Body of pancreas (tissue), 4 donors: ENCODE measurements around the gene PRMT5. TPM values are rescaled to one million over a fixed set of nuclear protein-coding genes. Genes with fewer than 3 reads are reported as not detected.
A peak's percentile ranks its signal among the peaks of the same experiment; 100 is the strongest.
"Not testable (repeated sequence)": the region's sequence is repeated elsewhere in the genome, so short reads cannot be mapped to it uniquely, and the experiment has no call there.

Experiments
- ATAC-seq: fragments of 150-250 bp; one replicate; pipeline ENCODE4 v1.9.1; 2016
- DNase-seq, 4 donors: peaks; one replicate each; pipeline ENCODE4 v3.0.0-alpha.2; 2019
- H3K27ac ChIP-seq, 4 donors: fragments of 200-600 bp; sonication (generic); 1 replicate in 3 of 4; 2 replicates in 1 of 4; pipeline versions ENCODE4 v1.5.1 to v1.6.1; 2016 to 2019; ENCODE audit warnings: mild to moderate bottlenecking in 1 of 4, mixed read lengths in 1 of 4, moderate library complexity in 1 of 4
- H3K27me3 ChIP-seq, 2 donors: fragments of 200-600 bp; sonication (generic); one replicate each; pipeline ENCODE4 v1.6.0; 2016; ENCODE audit warnings: mild to moderate bottlenecking in 1 of 2
- H3K36me3 ChIP-seq, 2 donors: fragments of 200-600 bp; sonication (generic); replicated peaks in 1 of 2; 2 replicates each; pipeline ENCODE4 v1.5.1; 2016; ENCODE audit warnings: low read depth in 2 of 2; ENCODE audit not compliant: insufficient read depth in 1 of 2
- H3K4me1 ChIP-seq: fragments of 200-600 bp; sonication (generic); one replicate; pipeline ENCODE4 v1.6.0; 2016
- H3K4me3 ChIP-seq, 2 donors: fragments of 200-600 bp; sonication (generic); 1 replicate in 1 of 2; 2 replicates in 1 of 2; pipeline ENCODE4 v1.5.1; 2016 to 2019
- H3K9me3 ChIP-seq, 3 donors: fragments of 200-600 bp; sonication (generic); 1 replicate in 2 of 3; 2 replicates in 1 of 3; pipeline ENCODE4 v1.5.1; 2016
- POLR2A ChIP-seq, 3 donors: fragments of 450-650 bp; IDR thresholded peaks; one replicate each; pipeline ENCODE4 v1.6.1; 2016; ENCODE audit warnings: antibody characterized with exemption in 3 of 3, mild to moderate bottlenecking in 2 of 3
- WGBS, 2 donors: methylation state at CpG; one replicate each; pipeline ENCODE4 v1.1.5; 2017; 5-methylcytosine and 5-hydroxymethylcytosine counted together
- intact Hi-C: fragments of 100-400 bp; cut with DNase I; formaldehyde crosslinking; loops from one replicate; pipeline ENCODE4 v1.15.1; 2023
- total RNA-seq, 2 donors: library from RNA; depleted of rRNA; stranded (reverse); fragments of >200 nt; gene quantifications; one replicate each; pipeline ENCODE4 v1.1.0, GENCODE V29; 2016
- TF ChIP-seq, protein P1 (sequence below), 7 experiments: fragments of 450-650 bp in 4 of 7; fragments of 200-600 bp in 3 of 7; sonication (generic) in 3 of 7; IDR thresholded peaks; one replicate each; pipeline ENCODE4 v1.5.1; 2016 to 2019; ENCODE audit warnings: antibody characterized with exemption in 7 of 7

Gene PRMT5
- total RNA-seq, 2 donors from 2014 or later = 36.1 to 40.2 TPM

GRCh38 chr14:22971152-22971551 lies 42.0 kb upstream of the PRMT5 start:
- H3K4me3 ChIP-seq = no peak overlapping the region
- TF ChIP-seq POLR2A (IDR thresholded peaks at IDR 0.05) = no peak
- TF ChIP-seq, protein P1, sequence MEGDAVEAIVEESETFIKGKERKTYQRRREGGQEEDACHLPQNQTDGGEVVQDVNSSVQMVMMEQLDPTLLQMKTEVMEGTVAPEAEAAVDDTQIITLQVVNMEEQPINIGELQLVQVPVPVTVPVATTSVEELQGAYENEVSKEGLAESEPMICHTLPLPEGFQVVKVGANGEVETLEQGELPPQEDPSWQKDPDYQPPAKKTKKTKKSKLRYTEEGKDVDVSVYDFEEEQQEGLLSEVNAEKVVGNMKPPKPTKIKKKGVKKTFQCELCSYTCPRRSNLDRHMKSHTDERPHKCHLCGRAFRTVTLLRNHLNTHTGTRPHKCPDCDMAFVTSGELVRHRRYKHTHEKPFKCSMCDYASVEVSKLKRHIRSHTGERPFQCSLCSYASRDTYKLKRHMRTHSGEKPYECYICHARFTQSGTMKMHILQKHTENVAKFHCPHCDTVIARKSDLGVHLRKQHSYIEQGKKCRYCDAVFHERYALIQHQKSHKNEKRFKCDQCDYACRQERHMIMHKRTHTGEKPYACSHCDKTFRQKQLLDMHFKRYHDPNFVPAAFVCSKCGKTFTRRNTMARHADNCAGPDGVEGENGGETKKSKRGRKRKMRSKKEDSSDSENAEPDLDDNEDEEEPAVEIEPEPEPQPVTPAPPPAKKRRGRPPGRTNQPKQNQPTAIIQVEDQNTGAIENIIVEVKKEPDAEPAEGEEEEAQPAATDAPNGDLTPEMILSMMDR (IDR thresholded peaks at IDR 0.05) = no peak
- DNase-seq (no peak), ATAC-seq (no peak)
- 93 to 97% methylated on average over 1 of the region's 1 CpG for WGBS, 2 donors
- H3K27me3 ChIP-seq = no peaks in the 10 kb centered on the region
- H3K9me3 ChIP-seq = no peaks in the 10 kb centered on the region
- intact Hi-C loops = no loop called here
- peaks cover 10% of the 10 kb centered on the region for H3K4me1 ChIP-seq
- H3K36me3 ChIP-seq = no peaks in the 10 kb centered on the region
- no peak overlapping the region for H3K27ac ChIP-seq

DNA sequence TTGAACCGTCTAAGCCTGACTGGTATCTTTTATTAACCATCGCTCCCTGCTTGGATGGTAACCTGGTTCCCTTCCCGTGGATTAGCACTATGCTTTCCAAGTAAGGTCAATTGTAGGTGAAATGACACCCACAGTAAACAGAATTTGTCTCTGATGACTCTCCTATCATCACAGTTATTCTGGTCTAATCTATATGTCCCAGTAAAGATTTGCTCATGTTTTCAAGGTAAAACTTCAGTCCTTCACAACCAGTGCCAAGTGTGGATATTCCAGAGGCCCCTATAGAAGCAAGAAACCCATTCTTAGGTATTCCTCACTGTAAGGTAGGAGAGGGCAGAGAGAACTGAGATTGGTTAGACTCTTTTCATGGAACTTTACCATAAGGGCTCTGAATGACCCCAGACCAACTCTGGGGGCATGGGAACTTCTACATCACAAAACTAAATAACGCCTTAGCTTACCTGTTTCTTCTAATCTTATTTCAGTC lies 37.6 kb upstream of the PRMT5 start:
- 45 to 49% methylated on average over 4 of the region's 4 CpGs for WGBS, 2 donors
- ATAC-seq = no peak
- Histone ChIP-seq H3K4me1 (no peaks in the 10 kb centered on the region), H3K36me3 (no peaks in the 10 kb centered on the region), H3K27me3 (no peaks in the 10 kb centered on the region), H3K27ac (no peak overlapping the region), H3K9me3 (no peaks in the 10 kb centered on the region), H3K4me3 (no peak overlapping the region)
- DNase-seq = no peak
- intact Hi-C loops = no loop called here
- TF ChIP-seq, protein P1 (IDR thresholded peaks at IDR 0.05) = no peak
- TF ChIP-seq POLR2A (IDR thresholded peaks at IDR 0.05) = no peak

DNA sequence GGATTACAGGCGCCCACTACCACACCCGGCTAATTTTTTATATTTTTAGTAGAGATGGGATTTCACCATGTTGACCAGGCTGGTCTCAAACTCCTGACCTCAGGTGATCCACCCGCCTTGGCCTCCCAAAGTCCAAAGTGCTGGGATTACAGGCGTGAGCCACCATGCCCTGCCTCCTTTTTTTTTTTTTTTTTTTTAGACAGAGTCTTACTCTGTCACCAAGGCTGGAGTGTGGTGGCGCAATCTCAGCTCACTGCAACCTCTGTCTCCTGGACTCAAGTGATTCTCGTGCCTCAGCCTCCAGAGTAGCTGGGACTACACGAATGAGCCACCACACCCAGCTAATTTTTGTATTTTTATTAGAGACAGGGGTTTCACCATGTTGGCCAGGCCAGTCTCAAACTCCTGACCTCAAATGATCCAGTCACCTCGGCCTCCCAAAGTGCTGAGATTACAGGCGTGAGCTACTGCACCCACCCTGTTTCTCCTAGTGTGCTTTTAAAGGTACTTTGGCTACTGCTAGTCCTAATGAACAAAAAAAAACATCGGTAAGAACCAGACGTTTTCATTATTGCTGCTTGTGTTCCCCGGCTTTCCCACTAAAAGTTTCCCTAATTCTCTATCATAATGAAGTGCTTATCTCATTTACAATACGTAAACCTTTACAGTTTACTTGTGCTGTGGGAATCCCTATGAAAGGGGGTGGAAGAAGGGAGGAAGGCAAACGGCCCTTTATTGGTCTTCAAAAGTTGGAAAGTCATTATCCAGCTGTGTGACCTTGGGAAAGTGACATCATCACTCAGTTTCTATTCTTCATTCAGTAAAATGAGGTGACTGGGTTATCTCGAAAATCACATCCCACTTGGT lies 37.0 kb upstream of the PRMT5 start:
- H3K9me3 ChIP-seq, ATAC-seq, H3K36me3 ChIP-seq, H3K4me1 ChIP-seq, H3K27ac ChIP-seq, H3K4me3 ChIP-seq, intact Hi-C loops, DNase-seq, H3K27me3 ChIP-seq: not testable (repeated sequence)
- WGBS, 2 donors = 57 to 62% methylated on average over 15 of the region's 15 CpGs

DNA sequence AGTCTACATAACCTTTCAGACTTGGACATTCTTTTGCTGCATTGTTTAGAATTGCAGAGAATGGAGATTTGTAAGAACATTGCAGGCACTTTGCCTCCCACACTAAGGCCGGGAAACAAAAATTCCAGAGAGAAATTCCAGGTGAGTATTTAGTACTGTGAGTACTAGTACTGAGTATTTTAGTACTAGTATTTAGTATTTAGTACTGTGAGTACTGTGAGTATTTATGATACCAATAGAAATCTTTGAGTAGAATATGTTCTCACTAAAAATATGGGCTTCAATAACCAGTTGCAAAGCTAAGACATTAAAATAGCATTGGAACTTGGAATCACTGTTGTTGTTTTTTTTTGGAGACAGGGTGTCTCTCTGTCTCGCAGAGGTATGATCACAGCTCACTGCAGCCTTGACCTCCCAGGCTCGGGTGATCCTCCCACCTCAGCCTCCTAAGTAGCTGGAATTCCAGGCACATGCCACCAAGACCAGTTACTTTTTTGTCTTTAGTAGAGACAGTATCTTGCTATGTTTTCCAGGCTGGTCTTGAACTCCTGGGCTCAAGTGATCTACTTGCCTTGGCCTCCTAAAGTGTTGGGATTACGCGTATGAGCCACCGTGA lies 33.0 kb upstream of the PRMT5 start:
- ATAC-seq (no peak), DNase-seq (no peak)
- Histone ChIP-seq H3K4me3 (no peak overlapping the region), H3K9me3 (no peaks in the 10 kb centered on the region), H3K27ac (no peak overlapping the region), H3K36me3 (no peaks in the 10 kb centered on the region), H3K4me1 (peaks cover 5% of the 10 kb centered on the region), H3K27me3 (no peaks in the 10 kb centered on the region)
- intact Hi-C loops = no loop called here
- WGBS, 2 donors = 85 to 91% methylated on average over 6 of the region's 6 CpGs
- TF ChIP-seq, protein P1 (IDR thresholded peaks at IDR 0.05) = no peak
- TF ChIP-seq POLR2A (IDR thresholded peaks at IDR 0.05) = no peak

GRCh38 chr14:22955702-22956569 lies 26.8 kb upstream of the PRMT5 start:
- TF ChIP-seq POLR2A (IDR thresholded peaks at IDR 0.05) = no peak
- TF ChIP-seq, protein P1 (IDR thresholded peaks at IDR 0.05) = no peak
- ATAC-seq (no peak), DNase-seq (no peak)
- no peaks in the 10 kb centered on the region for H3K27me3 ChIP-seq
- 6 to 13% methylated on average over 19 of the region's 19 CpGs for WGBS, 2 donors
- intact Hi-C loops = no loop called here
- H3K9me3 ChIP-seq = no peaks in the 10 kb centered on the region
- H3K36me3 ChIP-seq = no peaks in the 10 kb centered on the region
- H3K4me3 ChIP-seq = peak overlapping the region in 1 of 2 donors; percentile 47
- H3K27ac ChIP-seq = peak overlapping the region; percentile 77 to 95 (median 90)
- peaks cover 16% of the 10 kb centered on the region for H3K4me1 ChIP-seq
